ENCODE results near the gene F13A1. TPM values are rescaled to one million over a fixed set of nuclear protein-coding genes. Genes with fewer than 3 reads are reported as not detected.

Gene F13A1
- polyA plus RNA-seq, 1 donor (not counting 4 experiments of a cell fraction or from before 2014, with no cell fraction given), result not detected

DNA sequence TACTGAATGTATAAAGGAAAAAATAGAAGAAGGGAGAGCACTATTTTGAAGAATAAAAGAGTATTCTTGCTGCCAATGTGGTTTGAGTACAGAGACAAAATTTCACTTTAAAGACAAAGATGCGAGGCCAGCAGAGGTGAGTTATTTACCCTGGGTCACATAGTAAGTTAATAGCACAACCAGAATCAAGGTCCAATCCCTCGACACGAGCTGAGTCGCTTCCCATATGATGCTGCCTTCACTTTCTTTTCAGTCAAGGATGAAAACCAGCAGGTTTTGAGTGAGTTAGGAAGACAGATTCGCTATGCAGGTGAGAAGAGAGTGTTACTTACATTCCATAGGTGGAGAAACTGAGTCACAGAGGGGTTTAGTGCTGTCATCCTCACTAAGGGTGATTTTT, 75.8 kb downstream of the F13A1 start:
- dilution Hi-C loops (cut with MboI; ENCODE audit: extremely low pct_ligation_motif_present, low sequenced_read_pairs), result no loop called here
- no peaks in the 10 kb centered on the region for H3K27me3 ChIP-seq (ENCODE audit: control insufficient read depth, extremely low read depth, insufficient read depth, low read length)
- no peak overlapping the region for H3K4me2 ChIP-seq (ENCODE audit: control insufficient read depth, extremely low read depth, insufficient read depth, low read depth, low read length)
- H3K9me3 ChIP-seq (ENCODE audit: control insufficient read depth, low read depth, low read length), result no peaks in the 10 kb centered on the region
- TF ChIP-seq, protein P1, sequence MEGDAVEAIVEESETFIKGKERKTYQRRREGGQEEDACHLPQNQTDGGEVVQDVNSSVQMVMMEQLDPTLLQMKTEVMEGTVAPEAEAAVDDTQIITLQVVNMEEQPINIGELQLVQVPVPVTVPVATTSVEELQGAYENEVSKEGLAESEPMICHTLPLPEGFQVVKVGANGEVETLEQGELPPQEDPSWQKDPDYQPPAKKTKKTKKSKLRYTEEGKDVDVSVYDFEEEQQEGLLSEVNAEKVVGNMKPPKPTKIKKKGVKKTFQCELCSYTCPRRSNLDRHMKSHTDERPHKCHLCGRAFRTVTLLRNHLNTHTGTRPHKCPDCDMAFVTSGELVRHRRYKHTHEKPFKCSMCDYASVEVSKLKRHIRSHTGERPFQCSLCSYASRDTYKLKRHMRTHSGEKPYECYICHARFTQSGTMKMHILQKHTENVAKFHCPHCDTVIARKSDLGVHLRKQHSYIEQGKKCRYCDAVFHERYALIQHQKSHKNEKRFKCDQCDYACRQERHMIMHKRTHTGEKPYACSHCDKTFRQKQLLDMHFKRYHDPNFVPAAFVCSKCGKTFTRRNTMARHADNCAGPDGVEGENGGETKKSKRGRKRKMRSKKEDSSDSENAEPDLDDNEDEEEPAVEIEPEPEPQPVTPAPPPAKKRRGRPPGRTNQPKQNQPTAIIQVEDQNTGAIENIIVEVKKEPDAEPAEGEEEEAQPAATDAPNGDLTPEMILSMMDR (optimal IDR thresholded peaks at IDR 0.05 in 1 of 3, IDR thresholded peaks at IDR 0.05 in 1 of 3, conservative IDR thresholded peaks at IDR 0.05 in 1 of 3; ENCODE audit: extremely low read depth in 1 of 3, insufficient read depth in 2 of 3, low read length in 3 of 3), result no peak
- no peak for TF ChIP-seq EZH2 (IDR thresholded peaks at IDR 0.05; ENCODE audit: low read length)
- no peaks in the 10 kb centered on the region for H3K9me1 ChIP-seq (ENCODE audit: control insufficient read depth, extremely low read depth, insufficient read depth, low read length)
- no peaks in the 10 kb centered on the region for H4K20me1 ChIP-seq (ENCODE audit: control insufficient read depth, extremely low read depth, insufficient read depth, low read length)
- H3K27ac ChIP-seq (ENCODE audit: control insufficient read depth, insufficient read depth, low read length), result no peak overlapping the region
- no peak overlapping the region for H3K9ac ChIP-seq (ENCODE audit: control insufficient read depth, extremely low read depth, insufficient read depth, low read length)
- no peaks in the 10 kb centered on the region for H3K36me3 ChIP-seq (ENCODE audit: control insufficient read depth in 2 of 2, extremely low read depth in 1 of 2, insufficient read depth in 2 of 2, low read length in 2 of 2)
- no peak for DNase-seq (ENCODE audit: low read depth, low spot score)
- H2AFZ ChIP-seq (ENCODE audit: control insufficient read depth, low read length), result no peak overlapping the region
- H3K4me1 ChIP-seq (ENCODE audit: control insufficient read depth, extremely low read depth, insufficient read depth, low read length), result no peaks in the 10 kb centered on the region
- FAIRE-seq, result no peak
- no peak overlapping the region for H3K4me3 ChIP-seq (ENCODE audit: control insufficient read depth in 2 of 3, extremely low read depth in 1 of 3, insufficient read depth in 2 of 3, low read depth in 1 of 3, low read length in 3 of 3)
- H3K79me2 ChIP-seq (ENCODE audit: control insufficient read depth, insufficient read depth, low read length), result no peaks in the 10 kb centered on the region

DNA sequence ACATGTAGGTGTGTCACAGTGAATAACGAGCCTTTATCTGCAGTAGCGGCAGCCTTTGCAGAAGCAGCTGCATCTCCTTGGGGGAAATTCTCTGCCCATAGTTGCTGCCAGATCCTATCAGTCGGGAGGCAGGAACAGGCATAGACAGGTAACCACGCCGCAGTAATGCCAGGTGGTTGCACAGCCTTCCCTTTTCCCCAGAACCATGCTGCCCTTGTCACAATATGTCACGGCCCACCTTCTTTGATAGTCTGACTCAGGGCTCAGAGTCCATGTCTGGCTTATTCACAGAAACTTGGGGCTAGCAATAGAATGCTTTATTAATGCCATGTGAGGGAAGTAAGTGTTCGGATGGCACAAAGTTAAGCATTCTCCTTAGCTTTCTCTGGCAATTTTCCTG, 76.6 kb downstream of the F13A1 start:
- no peak overlapping the region for H3K4me3 ChIP-seq (ENCODE audit: control insufficient read depth in 2 of 3, extremely low read depth in 1 of 3, insufficient read depth in 2 of 3, low read depth in 1 of 3, low read length in 3 of 3)
- no peaks in the 10 kb centered on the region for H3K4me1 ChIP-seq (ENCODE audit: control insufficient read depth, extremely low read depth, insufficient read depth, low read length)
- TF ChIP-seq, protein P1 (optimal IDR thresholded peaks at IDR 0.05 in 1 of 3, IDR thresholded peaks at IDR 0.05 in 1 of 3, conservative IDR thresholded peaks at IDR 0.05 in 1 of 3; ENCODE audit: extremely low read depth in 1 of 3, insufficient read depth in 2 of 3, low read length in 3 of 3), result no peak
- TF ChIP-seq EZH2 (IDR thresholded peaks at IDR 0.05; ENCODE audit: low read length), result no peak
- no peak overlapping the region for H2AFZ ChIP-seq (ENCODE audit: control insufficient read depth, low read length)
- dilution Hi-C loops (cut with MboI; ENCODE audit: extremely low pct_ligation_motif_present, low sequenced_read_pairs), result no loop called here
- no peaks in the 10 kb centered on the region for H3K79me2 ChIP-seq (ENCODE audit: control insufficient read depth, insufficient read depth, low read length)
- H3K9ac ChIP-seq (ENCODE audit: control insufficient read depth, extremely low read depth, insufficient read depth, low read length), result no peak overlapping the region
- no peak overlapping the region for H3K27ac ChIP-seq (ENCODE audit: control insufficient read depth, insufficient read depth, low read length)
- H3K4me2 ChIP-seq (ENCODE audit: control insufficient read depth, extremely low read depth, insufficient read depth, low read depth, low read length), result no peak overlapping the region
- H3K9me3 ChIP-seq (ENCODE audit: control insufficient read depth, low read depth, low read length), result no peaks in the 10 kb centered on the region
- FAIRE-seq, result no peak
- DNase-seq (ENCODE audit: low read depth, low spot score), result no peak
- H3K27me3 ChIP-seq (ENCODE audit: control insufficient read depth, extremely low read depth, insufficient read depth, low read length), result no peaks in the 10 kb centered on the region
- no peaks in the 10 kb centered on the region for H3K36me3 ChIP-seq (ENCODE audit: control insufficient read depth in 2 of 2, extremely low read depth in 1 of 2, insufficient read depth in 2 of 2, low read length in 2 of 2)
- no peaks in the 10 kb centered on the region for H4K20me1 ChIP-seq (ENCODE audit: control insufficient read depth, extremely low read depth, insufficient read depth, low read length)
- H3K9me1 ChIP-seq (ENCODE audit: control insufficient read depth, extremely low read depth, insufficient read depth, low read length), result no peaks in the 10 kb centered on the region

Measured in keratinocyte (primary cell).